CD4-positive, alpha-beta T cell treated with Interferon alpha-2 for 1 hour (primary cell): ENCODE measurements around the gene PDLIM1.

Experiments used
- DNase-seq, 2 donors: peaks; one replicate each; pipeline ENCODE4 v3.0.0-alpha.2; 2020 to 2022

The PDLIM1 gene

DNA sequence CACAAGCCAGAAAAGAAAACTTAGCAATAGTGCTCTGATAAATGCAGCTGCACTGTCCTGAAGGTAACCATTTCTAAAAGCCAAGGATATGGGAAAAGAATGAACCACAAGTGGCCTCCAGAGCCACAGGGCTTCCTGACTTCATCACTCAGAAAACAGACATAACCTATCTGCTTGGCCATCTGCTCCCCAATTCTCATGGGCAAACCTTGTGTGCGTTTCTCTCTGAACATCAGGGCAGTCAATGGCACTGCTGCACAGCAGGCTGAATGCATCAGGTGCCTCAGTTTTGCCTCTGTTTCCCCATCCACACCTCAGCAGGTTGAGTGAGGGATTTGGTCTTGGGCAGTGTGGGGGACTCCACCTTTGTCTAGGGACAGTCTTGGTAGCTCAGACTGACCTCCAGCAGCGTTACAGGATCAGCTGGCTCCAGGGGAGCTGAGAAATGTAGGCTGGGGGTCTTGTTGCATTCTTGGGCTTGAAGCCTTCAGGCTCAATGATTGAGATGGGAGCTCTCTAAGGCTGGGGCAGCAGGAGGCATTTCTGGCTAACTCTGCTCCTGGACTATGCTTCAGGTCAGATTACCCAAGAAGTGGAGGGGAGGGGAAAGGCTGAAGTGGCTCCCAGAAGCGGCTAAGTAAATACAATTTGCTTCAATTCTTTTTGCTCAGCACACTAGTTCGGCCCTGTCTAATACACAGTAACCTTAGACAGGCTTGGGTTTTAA lies 23.6 kb upstream of the PDLIM1 start:
- DNase-seq: no peak

GRCh38 chr10:95312986-95313495 lies 22.2 kb upstream of the PDLIM1 start:
- no peak for DNase-seq

GRCh38 chr10:95312257-95312656 lies 21.5 kb upstream of the PDLIM1 start:
- no peak for DNase-seq

- DNase-seq: no peak
Measured at GRCh38 chr10:95309958-95310357, 19.2 kb upstream of the PDLIM1 start.

DNA sequence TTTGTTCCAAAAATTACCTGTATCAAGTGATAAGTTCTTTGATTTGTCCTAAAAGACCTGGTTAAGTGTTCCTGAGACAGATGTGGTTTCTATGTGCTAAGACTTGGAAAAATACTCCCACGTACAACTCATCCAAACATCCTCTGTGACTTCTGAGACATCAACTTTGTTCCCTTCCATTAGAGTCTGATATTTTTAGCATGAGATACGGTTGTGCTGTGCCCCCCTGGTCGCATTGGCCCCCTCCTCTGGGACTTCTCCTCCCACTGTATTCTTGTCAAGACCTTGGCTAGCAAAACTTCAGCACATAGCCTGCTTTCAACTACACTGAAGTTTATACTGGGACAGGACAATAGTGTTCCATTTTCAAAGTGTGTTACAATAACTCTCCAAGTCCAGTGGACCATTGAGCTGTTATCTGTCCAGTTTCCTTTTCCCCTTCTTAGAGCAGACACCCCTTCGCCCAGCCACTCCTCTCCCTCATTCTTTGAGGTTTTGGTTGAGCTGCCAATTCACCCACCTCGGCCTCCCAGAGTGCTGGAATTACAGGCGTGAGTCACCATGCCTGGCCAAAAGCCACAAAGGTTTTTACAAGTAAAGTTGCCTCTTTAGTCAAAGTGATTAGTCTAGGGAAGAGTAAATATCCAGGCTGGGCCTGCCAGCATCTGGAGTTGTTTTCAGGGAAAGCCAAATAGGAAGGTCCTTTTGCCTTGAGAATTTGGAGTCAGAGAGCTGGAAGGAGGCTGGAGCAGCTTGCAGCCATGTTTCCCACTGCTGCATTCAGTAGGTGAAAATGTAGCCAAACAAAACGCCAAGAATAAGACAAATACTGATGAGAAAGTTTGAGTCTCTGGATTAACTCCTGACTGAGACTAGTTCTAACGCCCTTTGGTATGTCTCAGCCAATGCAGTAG lies 17.8 kb upstream of the PDLIM1 start:
- DNase-seq: no peak

GRCh38 chr10:95306851-95307250 lies 16.0 kb upstream of the PDLIM1 start:
- no peak for DNase-seq

DNA sequence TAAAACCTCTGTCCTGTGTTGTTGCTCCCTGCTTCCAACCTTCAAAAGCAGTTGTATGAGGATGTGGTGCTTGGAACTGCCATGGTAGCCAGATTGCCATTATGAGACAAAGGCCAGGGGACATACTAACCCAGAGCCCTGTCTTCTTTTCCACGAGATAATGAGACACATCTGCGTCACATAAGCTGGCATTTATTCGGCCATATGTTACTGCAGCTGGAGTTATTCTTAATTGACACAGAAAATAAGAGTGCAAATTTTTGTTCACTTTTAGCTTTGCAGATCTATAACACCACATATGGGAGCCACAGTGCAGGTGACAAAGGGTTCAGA lies 15.5 kb upstream of the PDLIM1 start:
- no peak for DNase-seq

GRCh38 chr10:95305606-95306317 lies 15.0 kb upstream of the PDLIM1 start:
- no peak for DNase-seq

GRCh38 chr10:95304976-95305375 lies 14.2 kb upstream of the PDLIM1 start:
- DNase-seq: no peak

- DNase-seq: no peak
Measured at GRCh38 chr10:95304463-95304862, 13.7 kb upstream of the PDLIM1 start.

DNA sequence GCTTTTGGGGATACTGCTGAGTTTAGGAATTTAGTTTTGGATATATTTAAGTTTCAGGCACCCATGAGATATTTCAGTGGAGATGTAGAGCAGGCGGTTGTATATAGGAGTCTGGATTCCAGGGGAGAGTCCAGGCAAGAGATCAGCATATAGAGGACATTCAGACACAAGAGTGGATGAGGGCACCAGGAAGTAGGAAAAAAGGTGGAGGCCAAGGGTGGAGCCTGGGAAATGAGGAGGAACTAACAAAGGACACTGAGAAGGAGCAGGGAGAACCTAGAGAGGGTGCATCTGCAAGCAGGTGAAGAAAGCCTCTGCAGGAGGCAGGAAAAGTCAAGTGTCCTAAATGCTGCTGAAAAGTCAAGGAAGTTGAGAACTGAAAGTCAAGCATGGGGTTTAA lies 13.1 kb upstream of the PDLIM1 start:
- DNase-seq: no peak

DNA sequence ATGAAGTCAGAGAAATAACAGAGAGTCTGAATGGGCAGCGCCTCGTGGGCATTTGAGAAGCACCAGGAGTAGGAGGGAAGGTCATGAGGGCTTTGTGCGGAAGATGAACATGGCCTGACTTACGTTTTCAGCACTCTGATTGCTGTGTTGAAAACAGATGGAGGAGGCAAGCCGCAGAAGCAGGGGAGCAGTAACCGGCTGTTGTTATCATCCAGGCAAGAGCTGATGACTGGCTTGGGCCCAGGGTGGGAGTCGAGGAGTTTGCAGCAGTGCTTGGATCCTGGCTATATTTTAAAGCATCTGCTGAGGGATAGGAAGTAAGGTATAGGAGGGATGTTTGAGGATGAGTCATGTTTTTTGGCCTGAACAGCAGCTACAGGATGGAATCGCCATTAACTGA lies 12.7 kb upstream of the PDLIM1 start:
- DNase-seq: no peak

DNA sequence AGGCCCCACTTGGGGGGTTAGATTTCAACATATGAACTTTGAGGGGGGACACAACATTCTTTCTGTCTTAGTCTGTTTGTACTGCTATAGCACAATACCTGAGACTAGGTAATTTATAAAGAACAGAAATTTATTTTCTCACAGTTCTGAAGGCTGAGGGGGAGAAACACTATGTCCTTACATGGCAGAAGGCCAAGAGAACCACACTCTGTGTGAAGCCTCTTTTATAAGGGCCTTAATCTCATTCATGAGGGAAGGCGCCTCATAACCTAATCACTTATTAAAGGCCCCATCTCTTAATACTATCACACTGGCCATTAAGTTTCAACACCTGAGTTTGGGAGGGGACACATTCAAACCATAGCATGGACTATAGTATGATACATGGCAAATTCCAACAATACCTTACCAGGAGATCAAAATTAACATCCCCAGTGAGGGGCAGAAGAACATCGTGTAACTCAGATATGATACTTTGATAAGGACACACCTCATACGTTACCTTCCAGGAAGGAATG lies 9.3 kb upstream of the PDLIM1 start:
- no peak for DNase-seq

DNA sequence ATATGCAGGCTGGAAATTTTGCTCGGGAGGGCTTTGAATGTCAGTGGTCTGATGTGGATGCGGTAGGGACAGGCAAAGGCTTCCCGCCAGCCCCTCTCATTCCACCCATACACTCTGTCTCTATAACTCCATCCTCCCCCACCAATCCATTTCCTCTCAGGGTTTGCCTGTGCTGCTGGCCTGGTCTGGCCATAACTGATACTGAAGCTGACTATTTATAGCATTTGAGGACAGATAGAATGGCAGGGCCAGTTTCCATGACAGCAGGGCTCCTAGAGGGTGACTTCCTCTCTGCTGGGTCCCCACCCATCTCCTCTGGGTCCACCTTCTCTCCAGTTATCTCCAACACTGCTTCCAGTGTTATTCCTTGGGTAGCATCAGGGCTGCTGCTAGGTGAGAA lies 6.6 kb upstream of the PDLIM1 start:
- no peak for DNase-seq

DNA sequence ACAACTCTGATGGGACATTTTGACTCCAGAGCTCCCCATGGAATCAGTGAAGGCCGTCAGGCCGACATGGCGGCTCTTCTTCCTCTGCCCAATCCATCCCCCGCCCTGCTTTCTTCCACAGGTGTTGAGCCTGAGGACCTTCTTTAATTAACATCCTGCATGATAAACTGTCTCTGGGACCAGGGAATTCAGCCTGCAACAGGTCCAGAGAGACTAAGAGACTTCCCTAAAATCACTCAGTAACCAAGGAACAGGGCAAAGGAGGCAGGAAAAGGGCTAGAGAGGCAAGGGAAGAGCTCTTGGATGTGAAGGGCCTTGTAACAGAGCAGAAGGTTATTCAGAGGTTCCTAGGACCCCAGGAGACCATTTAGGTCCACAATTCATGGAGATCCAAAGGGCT lies 6.0 kb upstream of the PDLIM1 start:
- DNase-seq: no peak

DNA sequence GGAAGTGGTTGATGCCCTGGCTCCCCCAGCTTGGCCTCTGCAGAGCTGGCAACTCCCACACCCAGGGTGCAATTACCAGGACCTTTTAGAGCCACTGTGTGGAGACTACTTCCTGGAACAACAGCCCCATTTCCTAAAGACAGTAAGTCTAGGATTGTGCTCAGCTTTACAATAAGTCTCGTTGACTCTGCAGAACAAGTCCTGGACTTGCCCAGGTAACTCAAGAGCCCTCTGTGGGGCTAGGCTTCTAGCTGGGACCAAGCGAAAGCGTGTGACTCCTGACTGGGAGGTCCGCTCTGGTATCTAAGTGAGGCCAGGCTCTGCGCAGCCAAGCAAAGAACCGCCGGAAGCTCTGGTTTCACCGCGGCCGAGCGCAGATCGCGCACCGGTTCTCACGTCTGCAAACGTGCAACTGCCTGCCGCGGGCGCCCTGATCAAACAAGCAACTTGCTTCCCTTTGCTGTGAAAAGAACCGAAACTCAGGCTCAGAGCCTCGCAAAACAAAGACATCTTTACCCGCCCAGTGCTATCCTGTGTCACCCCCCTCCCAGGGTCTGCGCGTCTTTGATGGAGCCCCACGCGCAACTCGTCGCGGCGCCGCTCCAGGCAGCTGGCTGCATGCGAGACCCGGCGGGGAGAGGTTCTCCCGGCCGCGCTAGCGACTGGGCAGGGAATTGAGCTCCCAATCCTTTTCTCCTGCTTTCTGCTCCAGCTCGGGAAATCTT lies 4.4 kb upstream of the PDLIM1 start:
- DNase-seq: peak; percentile 49 to 78

GRCh38 chr10:95293631-95294030 lies 2.8 kb upstream of the PDLIM1 start:
- DNase-seq: no peak

DNA sequence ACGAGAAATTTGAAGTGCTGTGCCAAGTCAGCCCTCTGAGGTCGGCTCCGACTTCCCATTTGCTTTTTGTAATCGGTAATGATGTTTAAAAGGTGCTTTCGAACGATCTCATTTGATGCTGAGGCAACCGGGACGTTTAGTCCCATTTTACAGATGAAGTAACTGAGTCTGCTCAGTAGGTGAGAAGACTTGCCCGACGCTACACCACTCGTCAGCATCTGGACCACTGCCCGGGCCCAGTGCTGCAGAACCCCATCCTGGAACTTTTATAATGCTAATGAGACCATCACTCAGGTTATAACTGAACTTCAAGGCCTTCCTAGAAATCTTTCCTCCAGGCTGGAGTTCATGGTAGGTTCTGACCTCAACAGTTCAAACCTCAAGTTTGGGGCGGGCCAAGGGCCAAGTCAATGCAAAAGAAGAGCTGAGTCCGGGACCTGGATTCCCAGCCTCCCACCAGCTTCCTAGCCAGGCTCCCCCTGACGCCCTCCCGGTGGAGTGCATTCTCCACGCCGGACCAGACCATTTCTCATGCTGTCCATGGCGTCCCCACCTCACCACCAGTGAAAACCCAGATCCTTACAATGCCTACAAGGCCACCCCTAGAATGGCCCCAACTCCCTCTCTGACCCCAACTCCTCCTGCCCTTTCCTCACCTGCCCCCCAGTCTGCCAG lies 699 bp upstream of the PDLIM1 start:
- DNase-seq: no peak

DNA sequence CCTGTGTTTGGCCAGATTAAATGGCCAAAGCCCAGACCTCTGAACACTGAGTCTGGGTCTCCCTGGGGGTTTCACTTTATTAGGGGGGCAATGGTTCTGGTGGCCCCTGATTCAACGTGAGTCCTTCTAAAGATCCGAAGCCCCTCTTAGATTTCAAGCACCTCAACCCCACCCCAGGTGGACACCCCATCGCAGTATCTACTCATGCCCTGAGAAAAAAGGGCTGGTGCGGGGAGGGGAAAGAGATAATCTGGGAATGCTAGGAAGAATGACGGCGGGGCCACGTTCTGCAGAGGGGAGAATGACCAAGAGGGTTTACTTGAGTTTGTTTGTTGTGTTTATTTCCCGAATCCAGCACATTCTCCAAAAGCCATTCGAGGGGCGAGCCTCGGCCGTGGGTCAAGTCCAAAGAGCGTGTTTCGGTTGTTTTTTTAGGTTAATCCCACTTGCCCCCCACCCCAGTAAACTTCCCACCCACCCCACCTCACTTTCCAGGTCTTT lies 832 bp downstream of the PDLIM1 start:
- no peak for DNase-seq

DNA sequence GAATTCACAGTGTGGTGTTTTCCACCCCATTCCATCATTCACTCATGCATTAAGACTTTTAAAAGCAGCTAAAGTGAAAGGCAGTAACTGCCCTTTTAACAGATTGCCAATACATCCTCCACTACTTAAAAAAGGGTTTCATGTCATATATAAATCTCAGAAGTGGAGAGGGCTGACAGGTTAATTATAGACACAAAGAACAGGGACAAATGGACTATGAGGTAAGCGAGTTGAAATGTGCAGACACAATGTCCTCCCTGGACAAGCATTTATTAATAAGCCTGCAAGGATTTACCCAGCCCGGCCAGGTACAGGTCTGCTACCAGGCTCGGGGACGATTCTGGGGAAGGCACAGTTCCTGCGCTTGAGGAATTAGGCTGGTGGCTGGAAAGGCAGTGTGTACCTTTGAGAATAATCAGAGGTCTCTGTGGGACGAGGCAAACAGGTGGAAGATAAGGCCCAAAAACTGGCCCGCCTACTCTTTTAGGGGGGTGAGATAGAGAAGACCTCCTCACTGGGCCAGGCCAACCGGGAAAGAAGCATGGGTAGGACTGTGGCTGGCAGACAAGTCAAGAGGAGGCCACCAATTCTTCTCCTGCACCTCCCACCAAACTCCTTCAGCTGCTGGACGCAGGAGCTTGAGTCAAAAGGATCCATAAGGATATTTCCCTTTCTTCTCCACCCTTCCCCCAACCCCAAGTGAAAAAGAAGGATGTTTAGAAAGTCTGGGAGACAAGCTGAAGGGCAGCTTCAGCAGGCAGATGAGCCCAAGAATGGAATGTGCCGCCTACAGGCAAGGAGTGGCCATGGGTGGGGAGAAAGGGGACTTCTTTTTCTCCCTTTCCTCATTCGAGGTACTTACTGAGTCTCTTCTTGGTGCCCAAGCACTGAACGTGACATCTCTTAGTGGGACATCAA lies 1.5 kb downstream of the PDLIM1 start:
- no peak for DNase-seq

DNA sequence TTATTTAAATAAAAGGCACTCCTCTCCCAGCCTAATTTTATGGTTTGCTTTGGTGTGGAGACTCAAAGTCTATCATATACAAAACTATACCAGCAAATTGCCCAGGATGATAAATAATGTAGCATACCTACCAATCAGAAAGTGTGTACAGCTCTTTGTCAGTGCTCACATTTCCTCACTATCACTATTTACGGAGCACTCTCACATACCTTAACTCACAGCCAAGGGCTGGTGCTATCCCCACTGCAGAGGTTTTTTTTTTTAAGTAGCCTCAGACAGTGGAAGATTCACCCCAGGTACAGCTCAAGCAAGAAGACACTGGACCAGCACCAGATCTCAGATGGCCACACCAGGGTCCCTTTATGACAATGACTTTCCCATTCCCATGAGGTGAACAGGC lies 2.5 kb downstream of the PDLIM1 start:
- DNase-seq: no peak
